Adrenal gland (tissue), 12 donors: ENCODE data around the gene TYK2. TPM values are rescaled to one million over a fixed set of nuclear protein-coding genes. Genes with fewer than 3 reads are reported as not detected.

Experiments
- DNase-seq, 7 donors: peaks; one replicate each; pipeline ENCODE4 v3.0.0-alpha.2; 2019 to 2020
- H3K27ac ChIP-seq, 5 donors: fragments of 200-600 bp; sonication (generic) in 4 of 5; 1 replicate in 3 of 5; 2 replicates in 2 of 5; pipeline versions ENCODE4 v1.5.1 to v1.8.0; 2016 to 2020; ENCODE audit warnings: mild to moderate bottlenecking in 1 of 5
- H3K27me3 ChIP-seq: fragments of 200-600 bp; 2 replicates; pipeline ENCODE4 v1.8.0; 2021
- H3K36me3 ChIP-seq, 2 donors: fragments of 200-600 bp; replicated peaks in 1 of 2; 1 replicate in 1 of 2; 2 replicates in 1 of 2; pipeline versions ENCODE4 v1.5.1 to v1.8.0; 2018 to 2022
- H3K4me1 ChIP-seq, 2 donors: fragments of 200-600 bp; replicated peaks in 1 of 2; 1 replicate in 1 of 2; 2 replicates in 1 of 2; pipeline versions ENCODE4 v1.5.1 to v1.8.0; 2018 to 2021
- H3K4me3 ChIP-seq, 4 donors: fragments of 200-600 bp; sonication (generic) in 3 of 4; one replicate each; pipeline ENCODE4 v1.5.1; 2016 to 2018
- H3K9me3 ChIP-seq, 3 donors: fragments of 200-600 bp; sonication (generic) in 1 of 3; replicated peaks in 1 of 3; 1 replicate in 2 of 3; 2 replicates in 1 of 3; pipeline versions ENCODE4 v1.5.1 to v1.8.0; 2016 to 2021
- POLR2A ChIP-seq, 2 donors: fragments of 450-650 bp; IDR thresholded peaks; one replicate each; pipeline ENCODE4 v1.6.1; 2017; ENCODE audit warnings: antibody characterized with exemption in 2 of 2, mild to moderate bottlenecking in 2 of 2, moderate library complexity in 1 of 2
- WGBS, 4 donors: extraction: QIAGEN DNeasy Blood & Tissue Kit in 2 of 4; methylation state at CpG; one replicate each; pipeline versions ENCODE4 v1.1.5 to v1.1.7; 2013 to 2017; 5-methylcytosine and 5-hydroxymethylcytosine counted together
- intact Hi-C, 2 donors: fragments of 100-400 bp; cut with DNase I; formaldehyde crosslinking; loops; one replicate each; pipeline versions ENCODE4 v1.14.1 to v1.15.0; 2022 to 2023
- microRNA counts, 2 donors: library from miRNA; unstranded; fragments of <30 nt; microRNA quantifications; one replicate each; lab custom pipeline; 2016
- microRNA-seq, 3 donors: library from miRNA; unstranded; fragments of <30 nt; microRNA quantifications; one replicate each; pipeline ENCODE4, GENCODE V29; 2017 to 2020
- polyA plus RNA-seq, 3 donors: library from polyadenylated mRNA; stranded (reverse); fragments of 200-250 nt in 2 of 3; fragments of 350-450 nt in 1 of 3; fragmentation: Illumina TruSeq in 1 of 3; extraction: RNeasy Lipid Tissue Mini Kit (QIAGEN cat#74804) in 1 of 3; gene quantifications; one replicate each; pipeline ENCODE4 v1.2.3, GENCODE V29; 2013 to 2014
- small RNA-seq, 2 donors: library from RNA; depleted of rRNA; stranded (forward); fragments of <200 nt; gene quantifications; one replicate each; pipeline ENCODE3, GENCODE V24; 2016
- total RNA-seq, 9 donors: library from RNA; depleted of rRNA in 4 of 9; stranded (reverse); fragments of >200 nt in 4 of 9; fragments of 120-200 nt in 1 of 9; fragmentation: NEBNext Ultra II Directional in 1 of 9; extraction: Animal tissue kit (Norgen Biotek cat#: 25700) in 1 of 9; gene quantifications; one replicate each; pipeline versions ENCODE4 v1.1.0 to v1.2.4, GENCODE V29; 2013 to 2023
- TF ChIP-seq, protein P1 (sequence below), 6 experiments: fragments of 450-650 bp in 4 of 6; fragments of 200-600 bp in 2 of 6; sonication (generic) in 1 of 6; IDR thresholded peaks; 1 replicate in 5 of 6; 2 replicates in 1 of 6; pipeline versions ENCODE4 v1.5.1 to v1.8.0; 2016 to 2021; ENCODE audit warnings: antibody characterized with exemption in 6 of 6, mild to moderate bottlenecking in 2 of 6, moderate library complexity in 1 of 6
- donor health status: healthy with polysubstance abuse.
- donor health status: Bipolar disorder and iron deficiency.
- donor health status: DM: yes; HTN: yes; CAD: no.
- donor health status: DM: no; HTN: no; CAD: no.
- donor health status: DM: no; HTN: no; CAD: no.
- donor health status: DM: yes; HTN: yes; CAD: no.

The TYK2 gene
- total and polyA plus RNA-seq, 12 donors, result 56.1 to 408 (median 104) TPM

DNA sequence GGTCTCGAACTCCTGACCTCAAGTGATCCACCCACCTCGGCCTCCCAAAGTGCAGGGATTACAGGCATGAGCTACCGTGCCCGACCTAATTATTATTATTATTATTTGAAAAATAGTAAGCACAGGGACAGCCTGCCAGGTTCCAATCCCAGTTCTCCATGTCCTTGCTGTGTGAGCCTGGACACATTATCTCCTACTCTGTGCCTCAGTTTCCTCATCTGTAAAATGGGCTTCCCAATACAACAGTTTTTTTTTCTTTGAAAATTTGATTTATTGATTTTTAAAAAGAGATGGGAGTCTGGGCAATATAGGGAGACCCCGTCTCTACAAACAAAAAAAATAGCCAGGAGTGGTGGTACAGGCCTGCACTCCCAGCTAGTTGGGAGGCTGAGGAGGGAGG, 74.0 kb downstream of the TYK2 start:
- no peaks in the 10 kb centered on the region for H3K36me3 ChIP-seq
- 77 to 89% (median 81%) methylated on average over 5 of the region's 5 CpGs for WGBS, 4 donors
- no peaks in the 10 kb centered on the region for H3K27me3 ChIP-seq
- no peaks in the 10 kb centered on the region for H3K4me1 ChIP-seq
- no peak for TF ChIP-seq POLR2A (IDR thresholded peaks at IDR 0.05)
- TF ChIP-seq, protein P1, sequence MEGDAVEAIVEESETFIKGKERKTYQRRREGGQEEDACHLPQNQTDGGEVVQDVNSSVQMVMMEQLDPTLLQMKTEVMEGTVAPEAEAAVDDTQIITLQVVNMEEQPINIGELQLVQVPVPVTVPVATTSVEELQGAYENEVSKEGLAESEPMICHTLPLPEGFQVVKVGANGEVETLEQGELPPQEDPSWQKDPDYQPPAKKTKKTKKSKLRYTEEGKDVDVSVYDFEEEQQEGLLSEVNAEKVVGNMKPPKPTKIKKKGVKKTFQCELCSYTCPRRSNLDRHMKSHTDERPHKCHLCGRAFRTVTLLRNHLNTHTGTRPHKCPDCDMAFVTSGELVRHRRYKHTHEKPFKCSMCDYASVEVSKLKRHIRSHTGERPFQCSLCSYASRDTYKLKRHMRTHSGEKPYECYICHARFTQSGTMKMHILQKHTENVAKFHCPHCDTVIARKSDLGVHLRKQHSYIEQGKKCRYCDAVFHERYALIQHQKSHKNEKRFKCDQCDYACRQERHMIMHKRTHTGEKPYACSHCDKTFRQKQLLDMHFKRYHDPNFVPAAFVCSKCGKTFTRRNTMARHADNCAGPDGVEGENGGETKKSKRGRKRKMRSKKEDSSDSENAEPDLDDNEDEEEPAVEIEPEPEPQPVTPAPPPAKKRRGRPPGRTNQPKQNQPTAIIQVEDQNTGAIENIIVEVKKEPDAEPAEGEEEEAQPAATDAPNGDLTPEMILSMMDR (IDR thresholded peaks at IDR 0.05), result no peak
- no peak overlapping the region for H3K27ac ChIP-seq
- intact Hi-C loops, result no loop called here
- no peak for DNase-seq
- H3K9me3 ChIP-seq, result no peaks in the 10 kb centered on the region
- no peak overlapping the region for H3K4me3 ChIP-seq

DNA sequence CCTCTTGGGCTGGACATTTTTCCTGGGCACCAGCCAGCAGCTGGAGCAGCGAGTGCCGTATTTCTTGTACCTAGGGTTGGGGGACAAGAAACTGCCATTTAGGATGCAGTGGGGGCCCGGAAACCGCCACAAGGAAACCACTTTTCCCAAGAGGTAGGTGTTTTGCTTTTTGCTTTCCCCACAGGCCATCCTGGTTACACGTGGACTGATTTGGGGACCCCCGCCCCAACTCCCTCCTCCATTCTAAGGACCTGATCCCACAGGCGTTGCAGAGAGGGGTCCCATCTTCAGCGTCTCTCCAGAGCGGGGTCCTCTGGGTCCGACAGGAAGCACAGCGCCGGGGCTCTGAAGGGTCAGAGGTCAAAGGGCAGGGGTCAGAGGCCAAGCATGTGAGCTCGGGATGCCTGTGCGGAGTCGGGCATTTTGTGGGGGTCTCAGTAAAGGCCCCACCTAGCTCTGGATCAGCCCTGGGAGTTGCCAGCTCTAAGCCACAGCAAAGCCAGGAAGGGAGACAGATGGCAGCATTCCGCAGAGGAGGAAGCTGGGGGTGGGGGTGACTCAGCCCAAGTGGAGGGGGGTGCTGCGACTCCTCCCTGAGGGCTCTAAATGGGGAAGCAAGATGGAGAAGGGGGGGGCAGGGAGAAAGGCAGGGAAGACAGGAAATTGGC, 75.1 kb downstream of the TYK2 start:
- WGBS, 4 donors, result 68 to 77% (median 74%) methylated on average over 10 to 17 of the region's 17 CpGs
- intact Hi-C loops, result no loop called here
- peak in 2 of 7 donors; percentile 34 for DNase-seq
- no peaks in the 10 kb centered on the region for H3K36me3 ChIP-seq
- no peaks in the 10 kb centered on the region for H3K9me3 ChIP-seq
- no peaks in the 10 kb centered on the region for H3K4me1 ChIP-seq
- H3K27ac ChIP-seq, result no peak overlapping the region
- no peaks in the 10 kb centered on the region for H3K27me3 ChIP-seq
- H3K4me3 ChIP-seq, result no peak overlapping the region
- TF ChIP-seq, protein P1 (IDR thresholded peaks at IDR 0.05), result no peak
- no peak for TF ChIP-seq POLR2A (IDR thresholded peaks at IDR 0.05)

MicroRNAs within 50 kb of the gene (microRNA counts, 767-probe panel; counts per million panel counts)
- 0 counts per million in 2 donors for microRNA hsa-miR-1181 (lab: Ali Mortazavi, UCI)

Small RNA genes within 50 kb of the gene (microRNA-seq; reads per million reads assigned to microRNA genes)
- gene MIR1181, result 0.45 to 1.7 (median 1.1) reads per million in 3 donors

Small RNA genes within 50 kb of the gene (small RNA-seq; reads per million reads assigned to genes)
- gene AC011511.1 (0 reads per million in 2 donors), gene AC011511.4 (0 reads per million in 2 donors)

Other genes with a start within 250 kb of the TYK2 start
- gene DNMT1, start 185.6 kb downstream of the TYK2 start, total RNA-seq, result 10 to 100 TPM; 23.6 to 48.2 (median 33.8) TPM
- gene DNMT1, start 185.6 kb downstream of the TYK2 start, polyA plus RNA-seq, result 10 to 100 TPM; 35.5 to 49.7 (median 44.0) TPM
- gene S1PR2, start 149.2 kb downstream of the TYK2 start, total RNA-seq, result 1 to 10 TPM; 2.0 to 9.5 (median 6.2) TPM
- 1 to 10 TPM; 1.6 to 3.5 (median 3.1) TPM for gene S1PR2, start 149.2 kb downstream of the TYK2 start, polyA plus RNA-seq
- gene MRPL4, start 128.4 kb downstream of the TYK2 start, total RNA-seq, result 100 to 1,000 TPM in 1 of 9 donors, 10 to 100 TPM in 8; 43.7 to 123 (median 81.7) TPM
- gene MRPL4, start 128.4 kb downstream of the TYK2 start, polyA plus RNA-seq, result 10 to 100 TPM; 33.4 to 56.4 (median 43.8) TPM
- gene ICAM1, start 109.5 kb downstream of the TYK2 start, total RNA-seq, result 10 to 100 TPM in 8 of 9 donors, 1 to 10 TPM in 1; 2.2 to 90.4 (median 33.9) TPM
- gene ICAM1, start 109.5 kb downstream of the TYK2 start, polyA plus RNA-seq, result 10 to 100 TPM in 2 of 3 donors, 1 to 10 TPM in 1; 8.8 to 27.6 (median 13.5) TPM
- 1 to 10 TPM in 1 of 9 donors, under 1 TPM in 5, not detected in 3; 0.39 to 1.0 (median 0.57) TPM for gene ICAM4, start 93.6 kb downstream of the TYK2 start, total RNA-seq
- gene ICAM4, start 93.6 kb downstream of the TYK2 start, polyA plus RNA-seq, result under 1 TPM in 2 of 3 donors, not detected in 1; 0.34 to 0.48 TPM
- gene ICAM5, start 90.6 kb downstream of the TYK2 start, total RNA-seq, result 1 to 10 TPM in 1 of 9 donors, under 1 TPM in 6, not detected in 2; 0.06 to 2.2 (median 0.49) TPM
- gene ICAM5, start 90.6 kb downstream of the TYK2 start, polyA plus RNA-seq, result under 1 TPM in 2 of 3 donors, not detected in 1; 0.20 to 0.64 TPM
- 1 to 10 TPM in 7 of 9 donors, not detected in 2; 1.0 to 4.5 (median 2.5) TPM for gene ZGLP1, start 70.8 kb downstream of the TYK2 start, total RNA-seq
- 10 to 100 TPM in 1 of 3 donors, 1 to 10 TPM in 1, under 1 TPM in 1; 0.48 to 38.8 (median 8.8) TPM for gene ZGLP1, start 70.8 kb downstream of the TYK2 start, polyA plus RNA-seq
- 10 to 100 TPM; 21.1 to 43.3 (median 31.0) TPM for gene FDX2, start 64.6 kb downstream of the TYK2 start, total RNA-seq
- 10 to 100 TPM; 26.6 to 45.3 (median 33.4) TPM for gene FDX2, start 64.6 kb downstream of the TYK2 start, polyA plus RNA-seq
- 10 to 100 TPM in 8 of 9 donors, 1 to 10 TPM in 1; 4.3 to 42.7 (median 27.8) TPM for gene RAVER1, start 47.0 kb downstream of the TYK2 start, total RNA-seq
- 10 to 100 TPM in 1 of 3 donors, 1 to 10 TPM in 2; 4.1 to 14.0 (median 5.5) TPM for gene RAVER1, start 47.0 kb downstream of the TYK2 start, polyA plus RNA-seq
- 10 to 100 TPM in 2 of 9 donors, 1 to 10 TPM in 7; 3.7 to 17.7 (median 7.6) TPM for gene ICAM3, start 40.9 kb downstream of the TYK2 start, total RNA-seq
- gene ICAM3, start 40.9 kb downstream of the TYK2 start, polyA plus RNA-seq, result 10 to 100 TPM in 1 of 3 donors, 1 to 10 TPM in 2; 4.8 to 11.1 (median 8.4) TPM
- 100 to 1,000 TPM in 4 of 9 donors, 10 to 100 TPM in 5; 72.8 to 137 (median 97.3) TPM for gene CDC37, start 23.0 kb upstream of the TYK2 start, total RNA-seq
- 100 to 1,000 TPM; 117 to 518 (median 317) TPM for gene CDC37, start 23.0 kb upstream of the TYK2 start, polyA plus RNA-seq
- gene PDE4A, start 40.0 kb upstream of the TYK2 start, total RNA-seq, result 10 to 100 TPM in 7 of 9 donors, 1 to 10 TPM in 1, under 1 TPM in 1; 0.28 to 20.4 (median 12.0) TPM
- gene PDE4A, start 40.0 kb upstream of the TYK2 start, polyA plus RNA-seq, result 1 to 10 TPM; 4.4 to 10.0 (median 6.4) TPM
- gene KEAP1, start 122.8 kb upstream of the TYK2 start, total RNA-seq, result 100 to 1,000 TPM in 1 of 9 donors, 10 to 100 TPM in 8; 71.1 to 106 (median 75.4) TPM
- 100 to 1,000 TPM in 1 of 3 donors, 10 to 100 TPM in 2; 71.0 to 101 (median 97.3) TPM for gene KEAP1, start 122.8 kb upstream of the TYK2 start, polyA plus RNA-seq
- gene S1PR5, start 136.9 kb upstream of the TYK2 start, total RNA-seq, result 1 to 10 TPM in 2 of 9 donors, under 1 TPM in 6, not detected in 1; 0.14 to 3.0 (median 0.61) TPM
- gene S1PR5, start 136.9 kb upstream of the TYK2 start, polyA plus RNA-seq, result under 1 TPM; 0.37 to 0.97 (median 0.51) TPM
- gene ATG4D, start 163.3 kb upstream of the TYK2 start, total RNA-seq, result 10 to 100 TPM; 26.4 to 93.7 (median 37.8) TPM
- 10 to 100 TPM in 2 of 3 donors, 1 to 10 TPM in 1; 7.4 to 58.2 (median 53.2) TPM for gene ATG4D, start 163.3 kb upstream of the TYK2 start, polyA plus RNA-seq
- 10 to 100 TPM in 8 of 9 donors, 1 to 10 TPM in 1; 7.1 to 32.4 (median 18.7) TPM for gene KRI1, start 185.4 kb upstream of the TYK2 start, total RNA-seq
- 10 to 100 TPM; 29.7 to 69.0 (median 29.8) TPM for gene KRI1, start 185.4 kb upstream of the TYK2 start, polyA plus RNA-seq
- 10 to 100 TPM in 2 of 9 donors, 1 to 10 TPM in 7; 1.9 to 17.4 (median 6.5) TPM for gene CDKN2D, start 188.4 kb upstream of the TYK2 start, total RNA-seq
- gene CDKN2D, start 188.4 kb upstream of the TYK2 start, polyA plus RNA-seq, result 10 to 100 TPM in 2 of 3 donors, 1 to 10 TPM in 1; 7.4 to 11.2 (median 10.0) TPM
- gene AP1M2, start 206.7 kb upstream of the TYK2 start, total RNA-seq, result under 1 TPM in 2 of 9 donors, not detected in 7; 0.19 to 0.43 TPM
- gene AP1M2, start 206.7 kb upstream of the TYK2 start, polyA plus RNA-seq, result under 1 TPM in 2 of 3 donors, not detected in 1; 0.10 to 0.97 TPM
- 100 to 1,000 TPM in 4 of 9 donors, 10 to 100 TPM in 5; 20.4 to 188 (median 90.8) TPM for gene SLC44A2, start 245.0 kb upstream of the TYK2 start, total RNA-seq
- gene SLC44A2, start 245.0 kb upstream of the TYK2 start, polyA plus RNA-seq, result 10 to 100 TPM; 67.3 to 92.3 (median 68.1) TPM